ENCODE measurements around the gene TSHZ2.

TSHZ2 gene

DNA sequence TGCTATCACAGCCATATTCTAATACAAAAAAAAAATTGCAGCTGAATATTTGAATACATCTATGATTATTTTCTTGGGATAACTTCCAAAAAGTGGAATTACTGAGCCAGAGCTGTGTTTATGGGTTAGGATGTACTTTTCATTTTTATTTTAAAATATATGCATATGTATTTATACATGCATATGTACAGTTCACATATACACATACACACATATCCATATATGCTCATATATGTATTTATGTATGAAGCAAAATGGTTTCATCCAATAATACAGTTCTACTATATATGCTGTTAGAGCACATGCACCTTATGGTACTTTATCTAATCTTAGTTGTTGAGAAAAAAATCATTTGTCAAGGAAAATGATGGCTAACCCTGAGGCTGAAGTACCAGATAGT lies 54.9 kb downstream of the TSHZ2 start:
- ChIA-PET CTCF (no interaction called here), POLR2A (no interaction called here)
- no peak for DNase-seq (ENCODE audit: extremely low spot score)
- TF ChIP-seq, protein P1, sequence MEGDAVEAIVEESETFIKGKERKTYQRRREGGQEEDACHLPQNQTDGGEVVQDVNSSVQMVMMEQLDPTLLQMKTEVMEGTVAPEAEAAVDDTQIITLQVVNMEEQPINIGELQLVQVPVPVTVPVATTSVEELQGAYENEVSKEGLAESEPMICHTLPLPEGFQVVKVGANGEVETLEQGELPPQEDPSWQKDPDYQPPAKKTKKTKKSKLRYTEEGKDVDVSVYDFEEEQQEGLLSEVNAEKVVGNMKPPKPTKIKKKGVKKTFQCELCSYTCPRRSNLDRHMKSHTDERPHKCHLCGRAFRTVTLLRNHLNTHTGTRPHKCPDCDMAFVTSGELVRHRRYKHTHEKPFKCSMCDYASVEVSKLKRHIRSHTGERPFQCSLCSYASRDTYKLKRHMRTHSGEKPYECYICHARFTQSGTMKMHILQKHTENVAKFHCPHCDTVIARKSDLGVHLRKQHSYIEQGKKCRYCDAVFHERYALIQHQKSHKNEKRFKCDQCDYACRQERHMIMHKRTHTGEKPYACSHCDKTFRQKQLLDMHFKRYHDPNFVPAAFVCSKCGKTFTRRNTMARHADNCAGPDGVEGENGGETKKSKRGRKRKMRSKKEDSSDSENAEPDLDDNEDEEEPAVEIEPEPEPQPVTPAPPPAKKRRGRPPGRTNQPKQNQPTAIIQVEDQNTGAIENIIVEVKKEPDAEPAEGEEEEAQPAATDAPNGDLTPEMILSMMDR (IDR thresholded peaks at IDR 0.05; ENCODE audit: control extremely low read depth, extremely low read depth, low read depth, missing control alignments) = no peak

DNA sequence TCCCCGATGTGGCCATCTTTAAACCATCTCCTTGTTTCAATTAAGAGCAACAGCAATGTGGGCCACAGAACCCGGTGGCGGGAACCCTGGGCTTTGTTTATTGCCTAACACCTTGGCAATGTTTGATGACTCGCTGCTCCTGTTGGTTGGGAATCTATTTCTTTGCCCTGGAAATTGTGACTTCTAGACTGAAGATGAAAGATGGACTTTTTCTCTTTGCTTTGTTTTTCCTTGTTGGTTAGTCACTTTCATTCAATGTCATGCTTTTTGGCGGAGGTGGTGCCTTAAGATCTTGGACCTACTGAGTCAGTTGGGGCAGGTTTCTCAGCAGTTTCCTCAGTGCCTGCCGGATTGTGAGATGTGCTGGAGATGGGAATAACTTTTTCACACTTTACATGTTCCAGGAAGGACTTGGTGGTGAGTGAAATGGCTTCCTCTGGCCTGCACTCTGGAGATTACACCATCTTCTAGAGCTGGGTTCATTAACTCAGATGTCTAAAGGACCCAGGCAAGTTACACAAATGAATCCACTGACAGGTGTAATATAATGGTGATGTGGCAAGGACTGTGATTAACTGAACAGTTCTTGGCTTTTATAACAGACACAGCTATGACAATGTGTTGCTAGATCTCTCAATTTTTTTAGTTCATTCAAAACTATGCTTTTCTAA lies 56.3 kb downstream of the TSHZ2 start:
- CTCF ChIA-PET = no interaction called here
- no peak for DNase-seq (ENCODE audit: extremely low spot score)
- TF ChIP-seq, protein P1 (IDR thresholded peaks at IDR 0.05; ENCODE audit: control extremely low read depth, extremely low read depth, low read depth, missing control alignments) = no peak
- POLR2A ChIA-PET = no interaction called here

DNA sequence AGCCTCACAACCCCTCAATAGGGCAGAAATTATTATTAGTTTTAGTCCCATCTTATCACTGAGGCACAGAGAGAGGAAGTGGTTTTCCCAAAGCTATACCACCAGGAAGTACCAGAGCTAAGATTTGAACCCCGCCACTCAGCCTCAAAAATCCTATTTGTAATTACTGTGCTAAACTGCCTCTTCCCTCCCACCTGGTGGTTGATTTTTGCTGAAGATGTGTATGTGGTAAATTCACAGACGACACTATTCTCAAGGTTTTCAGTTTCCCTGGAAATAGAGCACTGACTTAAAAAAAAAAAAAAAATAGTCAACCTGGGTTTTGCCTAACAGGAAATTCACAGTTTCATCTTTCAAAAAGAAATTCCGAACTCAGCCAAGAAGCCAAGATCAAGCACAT lies 57.9 kb downstream of the TSHZ2 start:
- TF ChIP-seq, protein P1 (IDR thresholded peaks at IDR 0.05; ENCODE audit: control extremely low read depth, extremely low read depth, low read depth, missing control alignments) = no peak
- ChIA-PET CTCF (interaction anchor here (1.1 kb wide), 1 partner anchor 17 kb away, joined by 4 read pairs; no protein-coding TSS in a partner anchor), POLR2A (no interaction called here)
- DNase-seq (ENCODE audit: extremely low spot score) = no peak

DNA sequence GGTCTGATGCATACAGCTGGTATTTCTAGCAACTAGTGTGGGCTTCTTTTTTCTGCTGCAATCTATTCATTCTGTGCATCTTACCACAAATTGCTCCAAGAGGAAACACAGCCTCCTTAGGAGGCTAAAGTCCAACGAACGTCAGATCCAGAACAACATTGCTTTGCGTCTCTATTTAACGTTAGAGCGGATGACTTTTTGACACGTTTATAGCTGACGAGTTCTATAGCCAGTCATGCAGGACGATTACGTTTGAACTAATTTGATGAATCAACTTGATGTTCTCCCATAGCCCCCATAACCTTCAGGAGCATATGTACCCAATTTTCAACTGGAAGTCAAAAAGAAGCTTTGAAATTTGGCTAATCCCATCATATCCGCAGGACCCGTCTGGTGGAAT lies 59.9 kb downstream of the TSHZ2 start:
- TF ChIP-seq, protein P1 (IDR thresholded peaks at IDR 0.05; ENCODE audit: control extremely low read depth, extremely low read depth, low read depth, missing control alignments) = no peak
- POLR2A ChIA-PET = no interaction called here
- CTCF ChIA-PET = no interaction called here
- no peak for DNase-seq (ENCODE audit: extremely low spot score)

GRCh38 chr20:53032478-53032932 lies 60.3 kb downstream of the TSHZ2 start:
- DNase-seq (ENCODE audit: extremely low spot score) = no peak
- CTCF ChIA-PET = interaction anchor here (1.5 kb wide), 1 partner anchor 38 kb away, joined by 3 read pairs; no protein-coding TSS in a partner anchor
- POLR2A ChIA-PET = no interaction called here
- TF ChIP-seq, protein P1 (IDR thresholded peaks at IDR 0.05; ENCODE audit: control extremely low read depth, extremely low read depth, low read depth, missing control alignments) = no peak

DNA sequence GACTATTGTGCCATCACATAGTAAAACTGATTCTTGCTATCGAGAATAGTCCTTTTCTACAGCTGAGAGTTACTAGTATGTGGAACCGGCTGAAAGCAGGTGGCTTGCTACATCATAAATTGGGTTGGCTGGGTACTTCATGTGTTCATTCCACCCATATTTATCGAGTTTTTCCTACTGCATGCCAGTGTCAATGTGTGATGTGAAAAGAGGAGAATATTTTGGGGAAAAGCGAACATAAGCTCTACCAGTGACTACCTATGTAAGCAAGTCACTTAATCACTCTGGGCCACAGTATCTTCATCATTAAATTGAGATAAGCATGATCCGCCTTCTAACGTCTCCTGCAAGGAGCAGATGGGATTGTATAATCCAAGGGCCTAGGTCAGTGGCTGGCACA lies 61.0 kb downstream of the TSHZ2 start:
- ChIA-PET POLR2A (no interaction called here), CTCF (interaction anchor here (1.5 kb wide), 2 partner anchors 13 to 37 kb away, joined by 3 read pairs; no protein-coding TSS in a partner anchor)
- DNase-seq (ENCODE audit: extremely low spot score) = no peak
- TF ChIP-seq, protein P1 (IDR thresholded peaks at IDR 0.05; ENCODE audit: control extremely low read depth, extremely low read depth, low read depth, missing control alignments) = no peak
